Suprapubic skin (tissue), 4 donors: ENCODE data around the gene NPHP1.

Source experiments
- CTCF ChIP-seq, 2 donors: fragments of 200-600 bp in 1 of 2; fragments of 450-650 bp in 1 of 2; sonication (generic) in 1 of 2; IDR thresholded peaks; one replicate each; pipeline ENCODE4 v1.5.1; 2016 to 2019; ENCODE audit warnings: antibody characterized with exemption in 2 of 2, mild to moderate bottlenecking in 1 of 2, moderate library complexity in 1 of 2
- EP300 ChIP-seq: sonication (generic); formaldehyde crosslinking; IDR thresholded peaks from one replicate; pipeline ENCODE4 v1.6.1; 2017; ENCODE audit warnings: antibody characterized with exemption
- POLR2A ChIP-seq, 2 donors: fragments of 450-650 bp; IDR thresholded peaks; one replicate each; pipeline ENCODE4 v1.6.1; 2017; ENCODE audit warnings: antibody characterized with exemption in 2 of 2, mild to moderate bottlenecking in 2 of 2, moderate library complexity in 2 of 2
- POLR2AphosphoS5 ChIP-seq, 3 donors: sonication (generic); formaldehyde crosslinking; IDR thresholded peaks; one replicate each; pipeline ENCODE4 v1.6.1; 2017; ENCODE audit warnings: antibody characterized with exemption in 3 of 3

- TF ChIP-seq CTCF (IDR thresholded peaks at IDR 0.05) (no peak), EP300 (no peak), POLR2A (IDR thresholded peaks at IDR 0.05) (no peak), POLR2AphosphoS5 (IDR thresholded peaks at IDR 0.05) (no peak)
Measured at GRCh38 chr2:110149330-110150220, 55.2 kb downstream of the NPHP1 start.
